B cell (primary cell): ENCODE measurements around the gene ZNF492.

Source experiments
- CTCF ChIP-seq: fragments of 200-600 bp; IDR thresholded peaks from one replicate; pipeline ENCODE4 v1.8.0; 2022; ENCODE audit warnings: antibody characterized with exemption, mild to moderate bottlenecking
- EZH2 ChIP-seq: IDR thresholded peaks from 2 replicates; pipeline ENCODE4 v1.6.1; 2012; ENCODE audit warnings: borderline replicate concordance, low read depth, mild to moderate bottlenecking, moderate library complexity, low read length; ENCODE audit not compliant: insufficient read depth, poor library complexity, severe bottlenecking

DNA sequence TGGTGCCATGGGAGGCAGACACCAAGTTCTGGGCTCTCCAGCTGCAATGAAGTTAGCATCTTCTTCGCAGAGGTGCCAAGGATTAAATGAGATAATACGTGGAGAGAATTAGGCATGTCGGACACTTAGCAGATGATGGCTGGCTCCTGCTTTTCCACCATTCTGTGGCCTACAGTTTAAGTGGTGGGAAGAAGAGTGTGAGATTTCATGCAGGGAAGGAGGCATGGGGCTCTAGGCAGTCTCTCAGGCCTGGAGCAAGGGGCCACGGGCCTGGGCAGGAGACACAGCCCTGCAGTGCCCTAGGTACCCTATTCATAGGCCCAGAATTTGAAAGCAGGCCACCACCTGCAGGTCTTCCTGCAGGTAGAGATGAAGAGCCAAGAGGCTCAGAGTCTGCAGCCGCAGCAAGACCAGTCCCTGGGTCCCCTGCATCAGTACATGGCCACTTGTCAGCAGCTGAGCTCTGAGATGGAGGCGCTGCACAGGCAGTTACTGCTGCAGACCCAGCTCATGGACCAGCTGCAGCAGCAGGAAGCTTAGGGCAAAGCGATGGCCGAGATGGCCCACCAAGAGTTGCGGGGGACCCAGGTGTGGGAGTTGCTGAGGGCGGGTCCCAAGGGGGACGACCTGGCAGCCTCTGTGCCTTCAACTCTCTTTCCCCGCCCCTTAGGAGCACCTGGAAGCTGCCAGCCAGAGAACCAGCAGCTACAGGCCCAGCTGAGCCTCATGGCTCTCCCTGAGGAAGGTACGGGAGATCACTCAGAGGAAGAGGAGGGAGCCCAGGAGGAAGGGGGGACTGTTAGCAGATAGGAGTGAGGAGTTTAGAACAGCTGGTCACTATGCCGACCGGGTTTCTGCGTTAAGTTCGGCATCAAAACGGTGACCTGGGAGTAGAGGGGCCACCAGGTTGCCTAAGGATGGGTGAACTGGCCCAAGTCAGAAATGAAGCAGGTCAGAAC lies 33.2 kb upstream of the ZNF492 start:
- TF ChIP-seq CTCF (no peak), EZH2 (no peak)
